VCaP (cell line): Measurements from ENCODE around the gene KIDINS220.

Experiments used
- H3K27ac ChIP-seq: fragments of 450-650 bp; 2 replicates; pipeline ENCODE4 v1.5.1; 2017
- CTCF ChIP-seq: fragments of 450-650 bp; conservative IDR thresholded peaks from 2 replicates; pipeline ENCODE4 v1.5.1; 2017; ENCODE audit warnings: mild to moderate bottlenecking, moderate library complexity

Gene KIDINS220

GRCh38 chr2:8877332-8877731 is 39.9 kb upstream of the KIDINS220 start:
- H3K27ac ChIP-seq = no peak overlapping the region
- no peak for TF ChIP-seq CTCF

DNA sequence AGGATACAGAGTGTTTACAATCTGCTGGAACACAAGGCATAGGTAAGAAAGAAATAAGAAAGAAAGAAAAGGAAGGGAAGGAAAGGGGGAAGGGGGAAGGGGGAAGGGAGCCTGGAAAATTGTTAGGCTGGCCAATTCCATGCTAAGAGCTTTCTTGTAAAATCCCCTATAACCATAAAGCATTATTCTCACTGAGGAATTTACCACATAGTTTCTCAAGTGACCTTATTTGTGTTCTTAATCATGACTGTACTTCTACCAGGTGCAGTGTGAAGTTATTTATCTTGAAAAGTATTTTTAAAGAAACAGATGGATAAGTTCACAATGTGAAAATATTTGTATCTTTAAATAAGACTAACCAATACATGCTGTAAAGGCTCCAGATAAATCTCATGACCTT is 39.2 kb upstream of the KIDINS220 start:
- no peak overlapping the region for H3K27ac ChIP-seq
- TF ChIP-seq CTCF = no peak

GRCh38 chr2:8872821-8873432 is 35.5 kb upstream of the KIDINS220 start:
- H3K27ac ChIP-seq = no peak overlapping the region
- TF ChIP-seq CTCF = peak; percentile 80

DNA sequence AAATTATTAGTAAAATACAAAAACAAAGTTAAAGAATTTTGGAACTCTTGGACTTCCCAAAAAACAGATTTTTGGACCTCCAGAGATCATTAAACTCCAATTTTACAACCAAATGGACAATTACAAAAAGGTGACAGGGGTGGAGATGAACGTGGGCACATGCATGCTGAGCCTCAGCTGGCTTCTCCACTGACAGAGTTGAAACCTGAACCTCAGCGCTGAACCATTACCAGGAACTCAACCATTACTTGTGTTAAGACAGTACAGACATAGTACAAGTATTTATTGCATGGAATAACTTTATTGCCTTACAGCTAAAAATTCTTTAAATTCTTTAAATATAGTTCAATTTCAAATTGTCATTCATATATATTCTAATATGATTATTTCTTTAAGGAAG is 33.0 kb upstream of the KIDINS220 start:
- H3K27ac ChIP-seq = no peak overlapping the region
- TF ChIP-seq CTCF = no peak

GRCh38 chr2:8867363-8867762 is 29.9 kb upstream of the KIDINS220 start:
- TF ChIP-seq CTCF = no peak
- no peak overlapping the region for H3K27ac ChIP-seq

DNA sequence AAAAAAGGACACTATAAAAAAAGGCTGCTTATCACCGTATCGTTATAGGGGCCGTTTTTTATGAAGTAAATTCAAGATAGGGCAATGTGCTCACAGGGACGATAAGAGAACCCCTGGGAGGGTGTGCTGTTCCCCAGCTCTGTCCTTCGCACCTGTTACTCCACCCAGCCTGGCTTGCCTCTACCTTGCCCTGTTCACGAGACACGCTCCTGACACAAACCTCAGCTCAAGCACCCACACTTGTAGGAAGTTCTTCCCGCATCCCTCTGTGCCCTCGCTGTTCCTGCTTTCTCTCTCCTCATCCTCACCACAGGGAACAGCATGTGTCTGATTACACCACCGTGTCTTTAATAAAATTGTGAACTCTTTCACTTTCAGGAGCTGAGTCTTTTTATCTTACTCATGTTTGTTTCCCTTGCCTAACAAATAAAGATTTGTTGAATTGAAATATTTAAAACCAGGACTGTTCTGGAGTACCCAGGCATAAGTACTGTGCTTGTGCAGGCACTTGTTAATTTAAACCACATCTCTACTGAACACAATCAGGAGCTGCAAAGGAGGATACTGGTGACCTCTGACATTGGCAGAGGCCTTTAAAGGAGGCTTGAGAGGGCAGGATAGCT is 26.0 kb upstream of the KIDINS220 start:
- TF ChIP-seq CTCF = no peak
- no peak overlapping the region for H3K27ac ChIP-seq

GRCh38 chr2:8862230-8862629 is 24.8 kb upstream of the KIDINS220 start:
- H3K27ac ChIP-seq = no peak overlapping the region
- TF ChIP-seq CTCF = no peak
